PC-9 (cell line): ENCODE data around the gene DLG2. TPM values are rescaled to one million over a fixed set of nuclear protein-coding genes. Genes with fewer than 3 reads are reported as not detected.

Experiments
- BruUV-seq: library from RNA; stranded (reverse); fragments of 400-500 nt; replicated peaks from 2 replicates; lab custom pipeline; 2021; lab: Mats Ljungman, UMichigan
- CTCF ChIA-PET: fragments of 300-600 bp; sonication (Branson Sonifier 250); formaldehyde crosslinking; loops from one replicate; lab custom pipeline; 2022; ENCODE audit warnings: antibody characterized with exemption; lab: Charles Lee
- POLR2A ChIA-PET: fragments of 300-600 bp; sonication (Branson Sonifier 250); formaldehyde crosslinking; loops from one replicate; lab custom pipeline; 2022; ENCODE audit warnings: antibody characterized with exemption; ENCODE audit not compliant: unreplicated experiment; lab: Charles Lee
- DNase-seq, 2 experiments: peaks; one replicate each; pipeline versions ENCODE4 v3.0.0 to v3.0.0-alpha.2; 2015 to 2022; ENCODE audit warnings: mixed read lengths in 1 of 2
- H2AFZ ChIP-seq: fragments of 200-600 bp; sonication (generic); 2 replicates; pipeline ENCODE4 v1.8.1; 2017; ENCODE audit warnings: antibody characterized with exemption
- H3F3A ChIP-seq: fragments of 200-600 bp; sonication (generic); 2 replicates; pipeline ENCODE4 v1.8.1; 2017; ENCODE audit warnings: antibody characterized with exemption, mild to moderate bottlenecking, low read depth; ENCODE audit not compliant: insufficient read depth
- H3K27ac ChIP-seq: fragments of 200-600 bp; sonication (generic); 2 replicates; pipeline ENCODE4 v1.6.1; 2016; ENCODE audit warnings: mixed run types
- H3K27me3 ChIP-seq: fragments of 200-600 bp; sonication (generic); 2 replicates; pipeline ENCODE4 v1.6.1; 2016; ENCODE audit warnings: low read depth, mixed run types; ENCODE audit not compliant: insufficient read depth
- H3K36me3 ChIP-seq: fragments of 200-600 bp; sonication (generic); 2 replicates; pipeline ENCODE4 v1.6.1; 2016; ENCODE audit warnings: low read depth, mixed run types
- H3K4me1 ChIP-seq: fragments of 200-600 bp; sonication (generic); replicated peaks from 2 replicates; pipeline ENCODE4 v1.6.1; 2016; ENCODE audit warnings: mixed run types; ENCODE audit not compliant: insufficient read depth
- H3K4me2 ChIP-seq: fragments of 200-600 bp; sonication (generic); 2 replicates; pipeline ENCODE4 v1.6.1; 2017; ENCODE audit warnings: mixed run types
- H3K4me3 ChIP-seq: fragments of 200-600 bp; sonication (generic); 2 replicates; pipeline ENCODE4 v1.6.1; 2016; ENCODE audit warnings: mixed run types
- H3K79me2 ChIP-seq: fragments of 200-600 bp; sonication (generic); 2 replicates; pipeline ENCODE4 v1.6.1; 2017; ENCODE audit warnings: low read depth, mixed run types
- H3K9me2 ChIP-seq: fragments of 200-600 bp; sonication (generic); 2 replicates; pipeline ENCODE4 v1.8.1; 2017; ENCODE audit warnings: mild to moderate bottlenecking; ENCODE audit not compliant: insufficient read depth
- H3K9me3 ChIP-seq: fragments of 200-600 bp; sonication (generic); 2 replicates; pipeline ENCODE4 v1.8.1; 2016; ENCODE audit warnings: low read depth; ENCODE audit not compliant: insufficient read depth
- H4K20me1 ChIP-seq: fragments of 200-600 bp; sonication (generic); 2 replicates; pipeline ENCODE4 v1.8.1; 2017; ENCODE audit not compliant: insufficient read depth
- CTCF ChIP-seq: fragments of 200-600 bp; sonication (generic); conservative IDR thresholded peaks from 2 replicates; pipeline ENCODE4 v1.6.1; 2017; ENCODE audit warnings: mixed run types, antibody characterized with exemption, mild to moderate bottlenecking, moderate library complexity
- EZH2 ChIP-seq: fragments of 200-600 bp; sonication (generic); IDR thresholded peaks from 2 replicates; pipeline ENCODE4 v1.8.0; 2017; ENCODE audit warnings: antibody characterized with exemption, low read depth
- intact Hi-C: fragments of 100-400 bp; cut with micrococcal nuclease; formaldehyde crosslinking; loops from one replicate; pipeline ENCODE4 v1.10.0; 2022; ENCODE audit not compliant: unreplicated experiment
- total RNA-seq: library from RNA; stranded (reverse); gene quantifications from 2 replicates; pipeline ENCODE4 v1.2.3, GENCODE V29; 2021

The DLG2 gene
- total RNA-seq, 1 experiment from 2014 or later, result 6.4 TPM

GRCh38 chr11:83711106-83711527, 1916.0 kb downstream of the DLG2 start:
- ChIA-PET CTCF (interaction anchor here (0.6 kb wide), 1 partner anchor 188 kb away, joined by 3 read pairs; no protein-coding TSS in a partner anchor), POLR2A (no interaction called here)
- no peak overlapping the region for H2AFZ ChIP-seq
- BruUV-seq, result no TSS peak
- H3K4me2 ChIP-seq, result no peak overlapping the region
- intact Hi-C loops, result no loop called here
- DNase-seq, result peak in 1 of 2 experiments; percentile 35
- no peaks in the 10 kb centered on the region for H3K79me2 ChIP-seq
- no peaks in the 10 kb centered on the region for H3K9me3 ChIP-seq
- no peaks in the 10 kb centered on the region for H3K4me1 ChIP-seq
- no peaks in the 10 kb centered on the region for H3F3A ChIP-seq
- no peak overlapping the region for H3K27ac ChIP-seq
- TF ChIP-seq CTCF (no peak), EZH2 (no peak)
- no peaks in the 10 kb centered on the region for H3K27me3 ChIP-seq
- H3K4me3 ChIP-seq, result no peak overlapping the region
- no peaks in the 10 kb centered on the region for H4K20me1 ChIP-seq
- H3K9me2 ChIP-seq, result no peaks in the 10 kb centered on the region
- H3K36me3 ChIP-seq, result no peaks in the 10 kb centered on the region

GRCh38 chr11:83709434-83709833, 1917.7 kb downstream of the DLG2 start:
- Histone ChIP-seq H3K4me2 (no peak overlapping the region), H3K4me1 (no peaks in the 10 kb centered on the region), H3K4me3 (no peak overlapping the region), H4K20me1 (no peaks in the 10 kb centered on the region), H3K36me3 (no peaks in the 10 kb centered on the region), H3K27ac (no peak overlapping the region), H3K27me3 (no peaks in the 10 kb centered on the region), H3K9me2 (no peaks in the 10 kb centered on the region), H3K9me3 (no peaks in the 10 kb centered on the region), H2AFZ (no peak overlapping the region), H3K79me2 (no peaks in the 10 kb centered on the region), H3F3A (no peaks in the 10 kb centered on the region)
- TF ChIP-seq CTCF (no peak), EZH2 (no peak)
- ChIA-PET POLR2A (no interaction called here), CTCF (interaction anchor here (0.6 kb wide), 1 partner anchor 815 kb away, joined by 6 read pairs; no protein-coding TSS in a partner anchor)
- intact Hi-C loops, result no loop called here
- no TSS peak for BruUV-seq
- DNase-seq, result no peak

GRCh38 chr11:83706566-83706965, 1920.6 kb downstream of the DLG2 start:
- Histone ChIP-seq H2AFZ (peak overlapping the region; percentile 15; the same call in 1 of the 2 replicates), H3K9me2 (no peaks in the 10 kb centered on the region), H4K20me1 (no peaks in the 10 kb centered on the region), H3K9me3 (no peaks in the 10 kb centered on the region), H3K4me2 (no peak overlapping the region), H3F3A (no peaks in the 10 kb centered on the region), H3K27ac (no peak overlapping the region), H3K79me2 (no peaks in the 10 kb centered on the region), H3K4me3 (no peak overlapping the region), H3K36me3 (no peaks in the 10 kb centered on the region), H3K4me1 (no peaks in the 10 kb centered on the region), H3K27me3 (no peaks in the 10 kb centered on the region)
- TF ChIP-seq CTCF (no peak), EZH2 (no peak)
- ChIA-PET POLR2A (interaction anchor here (0.7 kb wide), 1 partner anchor 93 kb away, joined by 3 read pairs; no protein-coding TSS in a partner anchor), CTCF (interaction anchor here (0.9 kb wide), 1 partner anchor 70 kb away, joined by 3 read pairs; no protein-coding TSS in a partner anchor)
- intact Hi-C loops, result no loop called here
- DNase-seq, result peak; percentile 47 to 60
- no TSS peak for BruUV-seq
